Measurements from ENCODE around the gene EMCN. TPM values are rescaled to one million over a fixed set of nuclear protein-coding genes. Genes with fewer than 3 reads are reported as not detected.

EMCN gene
- total and polyA plus RNA-seq, 2 of the 8 experiments (the other 6 are each of a cell fraction or from before 2014, with no cell fraction given) = not detected

- TF ChIP-seq, protein P1, sequence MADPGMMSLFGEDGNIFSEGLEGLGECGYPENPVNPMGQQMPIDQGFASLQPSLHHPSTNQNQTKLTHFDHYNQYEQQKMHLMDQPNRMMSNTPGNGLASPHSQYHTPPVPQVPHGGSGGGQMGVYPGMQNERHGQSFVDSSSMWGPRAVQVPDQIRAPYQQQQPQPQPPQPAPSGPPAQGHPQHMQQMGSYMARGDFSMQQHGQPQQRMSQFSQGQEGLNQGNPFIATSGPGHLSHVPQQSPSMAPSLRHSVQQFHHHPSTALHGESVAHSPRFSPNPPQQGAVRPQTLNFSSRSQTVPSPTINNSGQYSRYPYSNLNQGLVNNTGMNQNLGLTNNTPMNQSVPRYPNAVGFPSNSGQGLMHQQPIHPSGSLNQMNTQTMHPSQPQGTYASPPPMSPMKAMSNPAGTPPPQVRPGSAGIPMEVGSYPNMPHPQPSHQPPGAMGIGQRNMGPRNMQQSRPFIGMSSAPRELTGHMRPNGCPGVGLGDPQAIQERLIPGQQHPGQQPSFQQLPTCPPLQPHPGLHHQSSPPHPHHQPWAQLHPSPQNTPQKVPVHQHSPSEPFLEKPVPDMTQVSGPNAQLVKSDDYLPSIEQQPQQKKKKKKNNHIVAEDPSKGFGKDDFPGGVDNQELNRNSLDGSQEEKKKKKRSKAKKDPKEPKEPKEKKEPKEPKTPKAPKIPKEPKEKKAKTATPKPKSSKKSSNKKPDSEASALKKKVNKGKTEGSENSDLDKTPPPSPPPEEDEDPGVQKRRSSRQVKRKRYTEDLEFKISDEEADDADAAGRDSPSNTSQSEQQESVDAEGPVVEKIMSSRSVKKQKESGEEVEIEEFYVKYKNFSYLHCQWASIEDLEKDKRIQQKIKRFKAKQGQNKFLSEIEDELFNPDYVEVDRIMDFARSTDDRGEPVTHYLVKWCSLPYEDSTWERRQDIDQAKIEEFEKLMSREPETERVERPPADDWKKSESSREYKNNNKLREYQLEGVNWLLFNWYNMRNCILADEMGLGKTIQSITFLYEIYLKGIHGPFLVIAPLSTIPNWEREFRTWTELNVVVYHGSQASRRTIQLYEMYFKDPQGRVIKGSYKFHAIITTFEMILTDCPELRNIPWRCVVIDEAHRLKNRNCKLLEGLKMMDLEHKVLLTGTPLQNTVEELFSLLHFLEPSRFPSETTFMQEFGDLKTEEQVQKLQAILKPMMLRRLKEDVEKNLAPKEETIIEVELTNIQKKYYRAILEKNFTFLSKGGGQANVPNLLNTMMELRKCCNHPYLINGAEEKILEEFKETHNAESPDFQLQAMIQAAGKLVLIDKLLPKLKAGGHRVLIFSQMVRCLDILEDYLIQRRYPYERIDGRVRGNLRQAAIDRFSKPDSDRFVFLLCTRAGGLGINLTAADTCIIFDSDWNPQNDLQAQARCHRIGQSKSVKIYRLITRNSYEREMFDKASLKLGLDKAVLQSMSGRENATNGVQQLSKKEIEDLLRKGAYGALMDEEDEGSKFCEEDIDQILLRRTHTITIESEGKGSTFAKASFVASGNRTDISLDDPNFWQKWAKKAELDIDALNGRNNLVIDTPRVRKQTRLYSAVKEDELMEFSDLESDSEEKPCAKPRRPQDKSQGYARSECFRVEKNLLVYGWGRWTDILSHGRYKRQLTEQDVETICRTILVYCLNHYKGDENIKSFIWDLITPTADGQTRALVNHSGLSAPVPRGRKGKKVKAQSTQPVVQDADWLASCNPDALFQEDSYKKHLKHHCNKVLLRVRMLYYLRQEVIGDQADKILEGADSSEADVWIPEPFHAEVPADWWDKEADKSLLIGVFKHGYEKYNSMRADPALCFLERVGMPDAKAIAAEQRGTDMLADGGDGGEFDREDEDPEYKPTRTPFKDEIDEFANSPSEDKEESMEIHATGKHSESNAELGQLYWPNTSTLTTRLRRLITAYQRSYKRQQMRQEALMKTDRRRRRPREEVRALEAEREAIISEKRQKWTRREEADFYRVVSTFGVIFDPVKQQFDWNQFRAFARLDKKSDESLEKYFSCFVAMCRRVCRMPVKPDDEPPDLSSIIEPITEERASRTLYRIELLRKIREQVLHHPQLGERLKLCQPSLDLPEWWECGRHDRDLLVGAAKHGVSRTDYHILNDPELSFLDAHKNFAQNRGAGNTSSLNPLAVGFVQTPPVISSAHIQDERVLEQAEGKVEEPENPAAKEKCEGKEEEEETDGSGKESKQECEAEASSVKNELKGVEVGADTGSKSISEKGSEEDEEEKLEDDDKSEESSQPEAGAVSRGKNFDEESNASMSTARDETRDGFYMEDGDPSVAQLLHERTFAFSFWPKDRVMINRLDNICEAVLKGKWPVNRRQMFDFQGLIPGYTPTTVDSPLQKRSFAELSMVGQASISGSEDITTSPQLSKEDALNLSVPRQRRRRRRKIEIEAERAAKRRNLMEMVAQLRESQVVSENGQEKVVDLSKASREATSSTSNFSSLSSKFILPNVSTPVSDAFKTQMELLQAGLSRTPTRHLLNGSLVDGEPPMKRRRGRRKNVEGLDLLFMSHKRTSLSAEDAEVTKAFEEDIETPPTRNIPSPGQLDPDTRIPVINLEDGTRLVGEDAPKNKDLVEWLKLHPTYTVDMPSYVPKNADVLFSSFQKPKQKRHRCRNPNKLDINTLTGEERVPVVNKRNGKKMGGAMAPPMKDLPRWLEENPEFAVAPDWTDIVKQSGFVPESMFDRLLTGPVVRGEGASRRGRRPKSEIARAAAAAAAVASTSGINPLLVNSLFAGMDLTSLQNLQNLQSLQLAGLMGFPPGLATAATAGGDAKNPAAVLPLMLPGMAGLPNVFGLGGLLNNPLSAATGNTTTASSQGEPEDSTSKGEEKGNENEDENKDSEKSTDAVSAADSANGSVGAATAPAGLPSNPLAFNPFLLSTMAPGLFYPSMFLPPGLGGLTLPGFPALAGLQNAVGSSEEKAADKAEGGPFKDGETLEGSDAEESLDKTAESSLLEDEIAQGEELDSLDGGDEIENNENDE (IDR thresholded peaks at IDR 0.05; ENCODE audit: insufficient replicate concordance, low read length) = no peak
Measured at GRCh38 chr4:100391086-100391485, 126.7 kb downstream of the EMCN start (continued).
